Measurements from ENCODE around the gene TRPV4.

The TRPV4 gene

DNA sequence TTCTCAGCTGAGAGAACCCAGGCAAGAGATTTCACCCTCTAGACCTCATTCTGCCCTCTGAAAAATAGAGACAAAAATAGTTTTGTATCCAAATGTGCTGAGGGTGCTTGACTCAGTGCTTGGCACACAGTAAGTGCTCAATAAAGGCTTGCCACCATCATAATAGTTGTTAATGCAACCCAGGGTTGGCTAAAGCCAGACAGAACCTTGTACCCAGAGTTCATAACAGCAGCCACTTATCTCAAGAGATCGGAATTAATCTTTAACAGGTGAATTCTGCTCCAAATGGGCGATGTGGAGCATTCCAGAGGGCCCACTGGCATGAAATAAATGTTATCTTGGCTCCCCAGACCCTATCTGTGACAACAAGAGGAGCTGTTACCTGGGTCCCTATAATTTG is 2.9 kb downstream of the TRPV4 start:
- no peak for FAIRE-seq
- DNase-seq (ENCODE audit: insufficient read length, low spot score), result no peak

DNA sequence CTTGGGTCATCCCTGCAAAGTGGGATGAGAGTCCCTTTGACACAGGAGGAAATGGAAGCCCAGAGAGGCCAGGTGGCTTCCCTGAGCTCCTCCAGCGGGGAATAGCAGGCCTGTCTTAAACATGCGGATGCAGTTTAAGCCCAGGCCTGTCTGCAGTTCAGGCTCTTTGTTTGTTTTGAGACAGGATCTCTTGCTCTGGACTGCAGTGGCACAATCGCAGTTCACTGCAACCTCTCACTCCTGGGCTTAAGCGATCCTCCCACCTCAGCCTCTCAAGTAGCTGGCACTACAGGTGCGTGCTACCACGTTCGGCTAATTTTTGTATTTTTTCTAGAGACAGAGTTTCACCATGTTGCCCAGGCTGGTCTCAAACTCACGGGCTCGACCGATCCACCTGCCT is 3.5 kb downstream of the TRPV4 start:
- DNase-seq (ENCODE audit: insufficient read length, low spot score) (no peak), FAIRE-seq (no peak)

DNA sequence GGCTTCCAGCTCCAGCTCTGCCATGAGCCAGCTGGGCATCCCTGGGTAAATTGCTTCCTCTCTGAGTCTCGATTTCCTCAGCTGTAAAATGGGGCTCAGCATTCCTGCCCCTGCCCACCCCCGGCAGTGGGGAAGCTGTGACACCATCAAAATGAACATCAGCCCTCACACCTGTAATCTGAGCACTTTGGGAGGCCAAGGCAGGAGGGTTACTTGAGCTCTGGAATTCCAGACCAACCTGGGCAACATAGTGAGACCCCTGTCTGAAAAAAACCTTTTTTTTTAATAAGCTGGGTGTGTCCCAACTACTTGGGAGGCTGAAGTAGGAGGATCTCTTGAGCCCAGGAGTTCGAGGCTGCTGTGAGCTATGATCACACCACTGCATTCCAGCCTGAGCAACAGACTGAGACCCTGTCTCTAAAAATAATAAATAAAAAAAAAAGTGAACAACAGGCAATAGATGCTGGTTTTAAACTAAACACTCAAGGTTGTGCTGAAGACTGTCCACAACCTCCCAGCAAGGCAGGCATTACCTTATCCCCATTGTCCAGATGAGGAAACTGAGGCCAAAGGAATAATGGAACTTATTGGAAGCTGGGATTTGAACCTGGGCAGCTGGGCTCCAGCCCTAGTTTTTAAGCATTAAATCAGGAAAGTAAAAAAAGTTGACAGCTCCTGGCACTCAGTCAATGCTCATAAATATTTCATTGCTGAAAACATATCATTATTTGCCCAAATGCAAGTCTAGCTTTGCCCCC is 4.3 kb downstream of the TRPV4 start:
- FAIRE-seq, result no peak

DNA sequence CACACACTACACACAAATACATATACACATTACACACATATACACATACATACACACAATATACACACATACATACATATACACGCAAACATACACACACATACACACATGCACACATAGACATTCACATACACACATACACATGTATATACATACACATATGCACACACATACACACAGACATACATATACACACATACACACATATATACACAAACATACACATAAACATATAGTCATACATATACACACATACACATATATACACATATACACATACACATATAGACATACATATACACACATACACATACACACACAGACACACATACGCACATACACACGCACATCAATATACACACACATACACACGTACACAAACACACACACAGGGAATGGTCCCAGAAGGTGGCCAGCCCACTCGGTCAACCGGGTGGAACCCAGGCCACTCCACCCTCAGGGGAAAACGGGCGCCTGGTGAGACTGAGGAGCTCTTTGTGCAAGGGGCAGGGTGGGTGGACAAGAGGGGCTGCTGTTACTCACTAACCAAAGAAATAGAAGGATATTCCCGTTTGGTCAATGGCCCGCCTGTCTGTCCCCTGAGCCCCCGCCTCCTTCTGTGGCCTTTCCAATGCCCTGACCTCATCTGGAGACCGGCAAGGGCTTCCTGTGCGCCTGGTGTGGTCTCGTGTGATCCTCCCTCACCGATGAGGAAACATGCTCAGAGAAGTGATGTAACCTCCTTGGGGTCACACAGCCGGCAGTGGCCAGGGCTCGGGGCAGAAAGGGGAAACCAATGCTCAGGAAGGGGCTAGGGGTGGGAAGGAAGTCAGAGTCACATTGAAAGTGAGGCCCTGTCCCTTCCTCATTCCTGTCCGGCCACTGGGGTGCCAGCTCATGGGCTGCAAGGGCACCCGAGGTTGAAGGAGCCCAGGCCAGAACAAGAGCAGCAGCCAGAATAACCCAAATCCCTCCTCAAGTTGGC is 5.3 kb downstream of the TRPV4 start:
- FAIRE-seq (no peak), DNase-seq (ENCODE audit: insufficient read length, low spot score) (no peak)

More for the DNA sequence above, 4.3 kb downstream of the TRPV4 start:
- DNase-seq (ENCODE audit: insufficient read length, low spot score), result no peak

DNA sequence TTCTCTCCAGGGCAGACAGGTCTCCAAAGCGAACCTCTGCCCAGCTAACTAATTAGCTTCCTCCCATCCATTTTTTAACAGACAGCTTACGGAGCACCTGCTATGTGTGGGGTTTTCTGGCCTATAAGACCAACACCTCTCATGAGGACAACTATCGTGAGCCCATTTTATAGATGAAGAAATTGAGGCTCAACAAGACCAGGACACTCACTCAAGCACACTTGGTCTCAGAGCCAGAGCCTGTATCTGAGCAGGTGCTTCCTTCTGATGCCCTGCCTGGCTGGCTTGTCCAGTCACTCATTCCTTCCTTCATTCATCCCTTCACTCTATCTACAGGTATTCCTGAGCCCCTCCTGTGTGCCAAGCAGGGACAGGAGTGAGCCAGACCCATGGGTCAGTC is 6.1 kb downstream of the TRPV4 start:
- no peak for DNase-seq (ENCODE audit: insufficient read length, low spot score)
- no peak for FAIRE-seq

DNA sequence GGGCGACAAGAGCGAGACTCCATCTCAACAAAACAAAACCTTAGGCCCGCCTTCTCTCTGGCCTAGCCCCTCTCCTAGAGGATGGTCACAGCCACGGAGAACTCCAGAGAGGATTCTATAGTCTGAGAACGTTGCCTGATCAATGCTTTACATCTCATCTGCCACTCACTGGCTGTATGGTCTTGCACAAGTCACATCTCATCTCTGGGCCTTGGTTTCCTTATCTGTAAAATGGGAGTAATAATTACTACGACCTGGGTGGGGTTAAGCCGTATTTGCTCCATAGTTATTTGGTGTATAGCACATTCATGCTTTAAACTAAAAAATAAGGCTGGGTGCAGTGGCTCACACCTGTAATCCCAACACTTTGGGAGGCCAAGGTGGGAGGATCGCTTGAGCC is 8.5 kb downstream of the TRPV4 start:
- no peak for FAIRE-seq
- no peak for DNase-seq (ENCODE audit: insufficient read length, low spot score)

DNA sequence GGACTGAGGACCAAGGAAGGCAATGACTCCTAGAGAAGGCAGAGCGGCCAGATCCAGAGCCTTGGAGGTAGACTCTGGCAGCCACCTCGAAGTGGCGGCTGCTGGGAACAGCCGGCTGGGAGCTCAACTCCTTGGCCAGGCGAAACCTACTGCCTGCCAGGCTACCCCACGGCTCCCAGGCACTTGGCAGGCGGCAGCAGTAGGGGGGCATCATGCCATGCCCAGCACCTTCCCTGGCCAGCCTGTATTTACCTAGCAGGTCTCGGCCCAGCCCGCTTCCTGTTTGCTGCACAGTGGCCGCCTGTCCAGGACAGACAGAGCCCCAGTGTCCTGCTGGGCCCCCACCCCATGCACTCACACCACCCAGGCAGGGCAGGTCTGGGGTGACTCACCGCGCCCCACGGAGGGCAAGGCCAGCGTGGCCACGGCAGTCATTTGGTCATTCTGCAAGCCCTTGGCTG is 10.2 kb downstream of the TRPV4 start:
- FAIRE-seq, result no peak
- DNase-seq (ENCODE audit: insufficient read length, low spot score), result no peak

DNA sequence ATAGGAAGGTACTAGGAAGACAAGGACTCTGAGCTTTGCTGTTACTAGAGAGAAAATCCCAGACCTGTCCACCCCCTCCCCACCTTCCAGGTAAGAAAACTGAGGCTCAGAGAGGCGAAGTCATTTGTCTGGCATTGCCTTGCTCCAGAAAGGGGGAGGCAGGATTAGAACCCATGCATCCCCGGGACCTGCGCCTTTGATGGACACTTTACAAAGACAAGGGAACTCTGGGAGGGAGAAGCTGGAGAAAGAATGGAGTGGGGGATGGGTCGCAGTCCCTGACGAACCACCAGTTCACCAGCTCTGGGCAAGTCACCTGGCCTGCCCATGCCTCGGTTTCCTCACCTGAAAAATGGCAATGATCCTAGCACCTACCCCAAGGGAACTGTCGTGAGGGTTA is 10.8 kb downstream of the TRPV4 start:
- DNase-seq (ENCODE audit: insufficient read length, low spot score) (no peak), FAIRE-seq (no peak)

DNA sequence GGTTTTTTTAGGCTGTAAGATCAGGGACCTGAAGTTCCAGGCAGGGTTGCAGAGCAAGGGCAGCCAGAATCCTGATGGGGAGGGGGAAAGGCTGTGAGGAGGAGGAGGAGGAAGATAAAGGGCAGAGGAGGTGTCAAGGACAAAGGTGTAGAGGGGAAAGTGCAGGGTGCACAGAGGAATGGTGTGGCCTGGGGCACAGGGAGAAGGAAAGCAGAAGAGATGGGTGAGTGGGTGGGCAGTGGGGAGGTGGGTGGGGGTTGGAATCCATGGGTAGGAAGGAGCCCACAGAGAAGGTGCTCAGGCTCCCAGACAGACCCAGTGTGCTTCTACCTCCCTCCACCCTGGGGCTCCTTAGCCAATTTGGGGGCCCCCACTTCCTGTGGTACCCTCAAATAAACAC is 11.2 kb downstream of the TRPV4 start:
- no peak for FAIRE-seq
- DNase-seq (ENCODE audit: insufficient read length, low spot score), result no peak

DNA sequence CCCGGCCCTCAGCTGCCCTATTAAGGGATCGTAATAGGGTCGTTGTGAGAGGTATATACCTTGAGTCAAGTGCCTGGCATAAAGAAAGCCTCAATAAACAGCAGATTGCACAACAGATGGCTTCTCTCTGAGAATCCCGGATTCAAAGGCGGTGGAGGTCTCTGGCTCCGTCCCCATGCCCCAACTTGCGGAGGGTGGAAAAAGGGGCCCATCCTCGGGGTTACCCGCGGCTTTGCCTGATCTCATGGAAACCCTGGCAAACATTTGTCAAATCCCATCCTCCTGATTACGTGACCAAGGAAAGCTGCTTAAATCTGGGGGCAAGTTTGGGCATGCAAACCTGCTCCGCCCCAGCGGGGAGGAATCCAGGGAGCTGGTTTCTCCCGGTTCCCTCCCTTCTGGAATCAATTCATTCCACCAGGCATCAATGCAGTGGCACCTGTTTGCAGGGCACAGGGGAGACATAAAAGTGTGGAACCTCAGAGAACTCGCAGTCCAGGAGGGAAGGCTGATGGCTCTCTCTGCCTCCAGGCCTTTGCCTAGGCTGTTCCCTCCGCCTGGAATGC is 12.3 kb downstream of the TRPV4 start:
- no peak for DNase-seq (ENCODE audit: insufficient read length, low spot score)
- FAIRE-seq, result no peak

DNA sequence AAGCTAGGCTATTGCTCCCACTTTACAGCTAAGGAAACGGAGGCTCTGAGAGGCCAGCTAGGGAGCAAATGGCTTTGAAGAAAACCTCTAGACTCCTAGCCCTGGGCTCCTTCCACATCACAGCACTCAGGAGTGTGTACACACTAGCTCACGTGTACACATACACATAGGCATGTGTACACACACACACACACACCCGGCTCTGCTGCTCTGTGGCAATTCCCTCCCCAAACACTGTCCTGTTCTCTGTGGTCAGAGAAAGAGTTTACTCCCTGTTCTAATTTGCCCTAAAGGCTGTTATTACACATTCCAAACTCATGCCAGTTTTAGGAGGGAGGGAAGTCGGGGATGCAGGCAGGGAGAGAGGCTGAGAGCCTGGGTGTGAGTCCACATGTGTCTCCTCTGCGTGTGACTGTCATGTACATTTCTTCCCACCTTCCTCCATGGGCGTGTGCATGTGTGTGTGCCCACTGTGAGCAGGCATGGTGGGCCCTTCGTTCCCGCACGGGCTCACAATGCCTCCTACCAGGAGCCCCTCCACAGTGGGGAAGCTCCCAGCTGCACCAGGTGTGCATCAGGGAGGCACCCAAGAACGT is 14.2 kb downstream of the TRPV4 start:
- no peak for FAIRE-seq
- DNase-seq (ENCODE audit: insufficient read length, low spot score), result no peak

DNA sequence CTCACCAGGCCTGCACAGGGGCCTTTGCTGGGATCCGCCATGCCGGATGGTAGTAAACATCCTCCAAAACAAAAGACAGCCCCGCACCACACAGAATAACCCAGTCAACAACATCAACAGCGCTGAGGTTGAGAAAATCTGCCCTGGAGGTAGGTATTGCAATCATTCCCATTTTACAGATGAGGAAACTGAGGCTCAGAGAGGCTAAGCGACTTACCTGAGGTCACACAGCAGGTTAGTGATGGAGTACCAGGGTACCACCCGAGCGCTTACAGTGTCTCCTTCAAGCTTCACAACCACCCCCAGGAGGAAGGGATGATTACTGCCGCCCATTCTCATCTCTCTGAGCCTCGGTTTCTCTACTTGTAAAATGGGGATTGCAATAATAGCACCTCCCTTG is 14.9 kb downstream of the TRPV4 start:
- DNase-seq (ENCODE audit: insufficient read length, low spot score) (no peak), FAIRE-seq (no peak)

DNA sequence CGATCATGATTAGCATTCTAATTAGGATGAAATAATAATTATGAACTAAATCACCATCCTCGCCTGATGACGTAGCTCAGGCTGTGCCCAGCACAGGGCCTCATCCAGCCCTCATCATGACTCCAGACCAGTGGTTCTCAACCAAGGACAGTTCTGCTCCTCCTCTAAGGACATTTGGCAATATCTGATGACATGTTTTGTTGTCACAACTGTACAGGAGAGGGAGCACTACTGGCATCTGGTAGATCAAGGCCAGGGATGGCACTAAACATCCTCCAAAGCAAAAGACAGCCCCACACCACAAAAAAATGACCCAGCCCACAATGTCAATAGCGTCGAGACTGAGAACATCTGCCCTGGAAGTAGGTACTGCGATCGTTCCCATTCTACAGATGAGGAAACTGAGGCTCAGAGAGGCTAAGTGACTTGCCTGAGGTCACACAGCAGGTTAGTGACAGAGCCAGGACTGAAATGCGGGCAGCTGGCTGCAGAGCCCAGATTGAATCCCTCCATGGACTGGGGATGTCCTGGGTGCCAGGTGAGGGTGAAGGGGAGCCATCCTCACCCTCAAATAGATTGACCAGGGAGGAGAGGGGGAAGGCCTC is 15.5 kb downstream of the TRPV4 start:
- FAIRE-seq (no peak), DNase-seq (ENCODE audit: insufficient read length, low spot score) (no peak)

DNA sequence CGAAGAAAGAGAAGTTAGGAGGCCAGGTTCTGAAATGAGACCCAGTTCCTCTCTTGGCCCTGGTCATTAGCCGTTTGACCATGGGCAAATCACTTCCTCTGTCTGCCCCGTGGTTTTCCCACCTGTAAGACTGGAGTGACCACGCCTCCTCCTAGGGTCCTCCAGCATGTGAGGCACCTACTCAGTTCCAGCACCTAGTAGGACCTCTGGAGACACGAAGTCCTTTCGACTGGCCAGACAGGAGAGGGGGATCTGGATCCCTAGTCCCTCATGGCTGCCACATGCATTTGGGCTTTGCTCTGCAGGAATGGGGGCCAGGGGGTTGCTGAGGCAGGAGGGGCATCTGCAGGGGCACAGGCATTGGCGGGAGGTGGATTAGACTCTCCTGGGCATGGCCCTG is 16.3 kb downstream of the TRPV4 start:
- FAIRE-seq, result no peak
- no peak for DNase-seq (ENCODE audit: insufficient read length, low spot score)

DNA sequence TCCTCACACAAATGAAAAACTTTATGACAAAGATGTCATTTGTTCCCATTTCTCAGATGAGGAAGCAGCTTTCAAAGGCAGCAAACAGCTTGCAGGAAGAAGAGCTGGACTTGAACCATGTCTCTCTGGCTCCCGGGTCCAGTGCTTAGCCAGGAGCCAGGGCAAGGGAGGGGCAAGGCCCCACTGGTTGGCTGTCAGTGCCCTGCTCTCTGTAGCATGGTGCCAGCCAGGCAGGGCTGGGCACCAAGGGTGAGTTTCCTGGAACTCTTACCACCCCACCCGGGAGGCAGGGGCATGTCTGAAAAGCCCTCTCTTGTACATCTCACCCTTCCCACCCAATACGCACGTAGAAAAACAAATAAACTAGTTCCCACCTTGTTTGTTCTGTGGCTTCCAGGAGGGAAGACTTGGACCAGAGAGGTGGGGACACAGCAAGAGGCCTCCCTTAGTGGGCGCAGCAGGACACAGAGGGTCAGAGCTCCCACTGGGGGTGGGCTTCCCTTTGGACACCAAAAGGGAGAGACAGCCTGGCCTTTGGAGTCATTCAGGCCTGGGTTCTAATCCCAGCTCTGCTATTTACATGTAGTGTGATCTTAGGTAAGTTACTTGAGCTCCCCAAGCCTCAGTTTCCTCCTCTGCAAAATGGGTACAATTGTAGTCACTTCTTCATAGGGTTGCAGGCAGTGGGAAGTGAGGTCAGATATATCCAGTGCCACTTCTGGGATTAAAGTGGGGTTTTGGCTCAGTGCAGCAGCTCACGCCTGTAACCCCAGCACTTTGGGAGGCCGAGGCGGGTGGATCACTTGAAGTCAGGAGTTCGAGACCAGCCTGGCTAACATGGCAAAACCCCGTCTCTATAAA is 17.2 kb downstream of the TRPV4 start:
- no peak for FAIRE-seq
- no peak for DNase-seq (ENCODE audit: insufficient read length, low spot score)

DNA sequence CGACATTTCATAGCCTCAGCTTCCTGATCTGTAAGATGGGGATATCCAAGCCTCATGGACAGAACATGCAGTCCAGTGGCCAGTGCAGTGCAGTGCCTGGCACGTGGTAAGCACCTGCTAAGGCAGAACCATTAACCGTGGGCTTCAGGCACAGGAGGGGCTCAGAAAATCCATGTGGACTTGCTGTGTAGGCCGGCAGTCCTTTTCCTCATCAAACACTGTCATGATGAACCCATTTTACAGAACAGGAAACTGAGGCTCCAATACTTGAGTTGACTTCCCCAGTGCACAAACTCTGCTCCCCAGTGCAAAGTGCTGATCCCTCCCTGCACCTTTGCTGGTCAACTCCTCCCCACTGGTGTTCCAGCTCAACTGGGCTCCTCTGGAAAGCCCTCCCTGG is 18.0 kb downstream of the TRPV4 start:
- FAIRE-seq, result no peak
- no peak for DNase-seq (ENCODE audit: insufficient read length, low spot score)

DNA sequence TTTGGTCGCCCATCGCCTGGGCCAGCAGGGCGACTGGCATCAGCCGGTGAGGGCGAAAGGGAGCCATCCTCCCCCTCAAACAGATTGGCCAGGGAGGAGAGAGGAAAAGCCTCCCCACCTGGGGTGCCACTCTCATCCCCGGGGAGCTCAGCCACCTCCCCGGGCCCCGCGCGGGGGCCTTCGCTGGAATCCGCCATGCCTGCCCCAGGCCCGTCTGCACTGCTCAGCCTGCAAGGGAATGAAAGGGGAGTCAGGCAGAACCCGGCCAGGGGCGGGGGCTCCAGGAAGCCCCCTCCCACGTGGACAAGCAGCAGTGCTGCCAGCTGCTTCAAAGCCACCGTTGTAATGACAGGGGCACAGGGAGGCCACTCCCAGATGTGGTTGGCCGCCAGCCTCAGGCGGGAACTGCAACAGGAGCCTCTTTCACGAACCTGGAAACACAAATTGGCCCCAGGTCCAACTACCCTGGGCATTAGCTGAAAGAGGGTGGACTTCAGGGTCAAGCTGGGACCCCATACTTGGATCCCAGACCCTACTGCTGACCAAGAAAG is 18.5 kb downstream of the TRPV4 start:
- DNase-seq (ENCODE audit: insufficient read length, low spot score), result no peak
- no peak for FAIRE-seq

DNA sequence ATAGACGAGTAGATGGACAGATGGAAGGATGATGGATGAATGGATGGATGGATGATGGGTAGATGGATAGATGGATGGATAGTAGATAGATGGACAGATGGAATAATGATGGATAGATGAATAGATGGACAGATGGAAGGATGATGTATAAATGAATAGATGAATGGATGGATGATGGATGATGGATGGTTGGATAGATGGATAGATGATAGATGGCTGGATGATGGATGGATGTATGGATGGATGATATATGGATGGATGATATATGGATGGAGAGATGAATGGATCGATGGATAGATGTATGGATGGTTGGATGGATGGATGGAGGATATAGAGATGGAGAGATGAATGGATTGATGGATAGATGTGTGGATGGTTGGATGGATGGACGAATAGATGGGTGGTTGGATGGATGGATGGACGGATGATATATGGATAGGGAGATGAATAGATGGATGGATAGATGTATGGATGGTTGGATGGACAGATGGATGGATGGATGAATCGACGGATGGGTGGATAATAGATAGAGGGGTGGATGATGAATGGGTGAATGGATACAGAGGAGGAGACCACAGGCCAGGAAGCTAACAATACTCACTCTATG is 19.3 kb downstream of the TRPV4 start:
- FAIRE-seq (no peak), DNase-seq (ENCODE audit: insufficient read length, low spot score) (no peak)

DNA sequence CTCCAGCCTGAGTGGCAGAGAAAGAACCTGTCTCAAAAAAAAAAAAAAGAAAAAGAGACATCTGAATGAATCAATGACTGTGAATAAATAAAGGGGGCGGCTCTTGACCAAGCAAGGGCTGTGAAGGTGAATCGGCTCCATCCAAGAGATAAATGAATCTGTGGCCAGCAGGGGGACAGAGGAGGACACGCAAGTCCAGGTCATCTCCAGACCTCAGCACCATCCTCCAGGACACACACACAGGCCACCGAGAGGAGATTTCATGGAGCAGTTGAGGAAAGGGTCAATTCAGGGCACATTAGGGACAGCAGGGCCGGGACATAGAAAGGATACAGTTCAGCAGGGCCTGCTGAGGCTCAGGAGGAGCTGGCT is 21.6 kb downstream of the TRPV4 start:
- FAIRE-seq, result no peak

More for the DNA sequence above, 21.6 kb downstream of the TRPV4 start:
- no peak for DNase-seq (ENCODE audit: insufficient read length, low spot score)
